Left lung (tissue), 10 donors: ENCODE data around the gene AP1M1. TPM values are rescaled to one million over a fixed set of nuclear protein-coding genes. Genes with fewer than 3 reads are reported as not detected.

ENCODE experiments used
- ATAC-seq: fragments of 200-7000 bp; cut with Tn5 transposase; one replicate; pipeline ENCODE4 v1.9.1; 2020; ENCODE audit warnings: moderate library complexity
- DNase-seq, 4 donors: peaks; one replicate each; pipeline ENCODE4 v3.0.0-alpha.2; 2013 to 2020
- H3K27ac ChIP-seq, 2 donors: fragments of 200-600 bp; sonication (generic) in 1 of 2; one replicate each; pipeline versions ENCODE4 v1.5.0 to v1.8.0; 2020 to 2021
- H3K27me3 ChIP-seq, 2 donors: fragments of 200-600 bp; sonication (generic) in 1 of 2; one replicate each; pipeline versions ENCODE4 v1.5.0 to v1.8.0; 2020 to 2021
- H3K36me3 ChIP-seq, 2 donors: fragments of 200-600 bp; sonication (generic) in 1 of 2; one replicate each; pipeline versions ENCODE4 v1.5.0 to v1.8.0; 2020 to 2021
- H3K4me1 ChIP-seq, 2 donors: fragments of 200-600 bp; one replicate each; pipeline ENCODE4 v1.8.0; 2021
- H3K4me3 ChIP-seq, 2 donors: fragments of 200-600 bp; sonication (generic) in 1 of 2; one replicate each; pipeline versions ENCODE4 v1.5.0 to v1.8.0; 2020 to 2021; ENCODE audit warnings: mild to moderate bottlenecking in 1 of 2
- H3K9me3 ChIP-seq, 2 donors: fragments of 200-600 bp; sonication (generic) in 1 of 2; one replicate each; pipeline versions ENCODE4 v1.5.0 to v1.8.0; 2020 to 2021
- intact Hi-C, 2 donors: fragments of 100-400 bp; cut with DNase I; formaldehyde crosslinking; loops; one replicate each; pipeline versions ENCODE4 v1.11.2 to v1.14.2; 2022
- polyA plus RNA-seq, 6 donors: library from polyadenylated mRNA; unstranded; fragments of 120-200 nt; gene quantifications; one replicate each; pipeline ENCODE4 v1.2.1, GENCODE V29; 2013; ENCODE audit not compliant: insufficient read length in 6 of 6
- total RNA-seq, 2 donors: library from RNA; stranded (reverse); fragmentation: NEBNext Ultra II Directional; extraction: Animal tissue kit (Norgen Biotek cat#: 25700); gene quantifications; one replicate each; pipeline ENCODE4 v1.2.1, GENCODE V29; 2021
- TF ChIP-seq, protein P1 (sequence below), 2 donors: fragments of 200-600 bp; sonication (generic) in 1 of 2; IDR thresholded peaks; one replicate each; pipeline versions ENCODE4 v1.5.0 to v1.8.0; 2021; ENCODE audit warnings: antibody characterized with exemption in 2 of 2
- donor health status: DM: no; HTN: yes; CAD: no.
- donor health status: DM: no; HTN: no; CAD: no.

Gene AP1M1
- total and polyA plus RNA-seq, 8 donors, result 51.2 to 73.9 (median 57.0) TPM

DNA sequence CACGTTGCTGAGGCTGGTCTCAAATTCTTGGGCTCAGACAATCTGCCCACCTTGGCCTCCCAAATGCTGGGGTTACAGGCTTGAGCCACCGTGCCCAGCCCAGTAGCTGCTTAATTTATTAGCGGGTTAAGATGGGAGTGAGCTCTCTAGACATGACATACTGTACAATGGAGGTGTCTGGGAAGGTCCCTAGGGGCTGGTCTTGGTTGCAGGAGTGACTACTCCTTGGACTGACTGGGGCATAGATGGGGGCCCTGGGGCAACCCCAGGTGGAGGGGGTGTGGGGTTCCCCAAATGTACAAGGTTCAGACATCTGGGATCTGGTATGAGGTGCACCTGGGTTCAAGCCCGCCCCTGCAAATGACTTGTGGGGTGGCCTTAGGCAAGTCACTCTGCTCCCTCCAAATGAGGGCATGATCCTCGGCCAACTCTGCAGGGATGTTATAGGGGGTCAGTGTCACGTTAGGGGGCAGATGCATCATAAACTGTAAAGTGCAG, 37.2 kb upstream of the AP1M1 start:
- intact Hi-C loops, result no loop called here
- no peak for ATAC-seq
- TF ChIP-seq, protein P1, sequence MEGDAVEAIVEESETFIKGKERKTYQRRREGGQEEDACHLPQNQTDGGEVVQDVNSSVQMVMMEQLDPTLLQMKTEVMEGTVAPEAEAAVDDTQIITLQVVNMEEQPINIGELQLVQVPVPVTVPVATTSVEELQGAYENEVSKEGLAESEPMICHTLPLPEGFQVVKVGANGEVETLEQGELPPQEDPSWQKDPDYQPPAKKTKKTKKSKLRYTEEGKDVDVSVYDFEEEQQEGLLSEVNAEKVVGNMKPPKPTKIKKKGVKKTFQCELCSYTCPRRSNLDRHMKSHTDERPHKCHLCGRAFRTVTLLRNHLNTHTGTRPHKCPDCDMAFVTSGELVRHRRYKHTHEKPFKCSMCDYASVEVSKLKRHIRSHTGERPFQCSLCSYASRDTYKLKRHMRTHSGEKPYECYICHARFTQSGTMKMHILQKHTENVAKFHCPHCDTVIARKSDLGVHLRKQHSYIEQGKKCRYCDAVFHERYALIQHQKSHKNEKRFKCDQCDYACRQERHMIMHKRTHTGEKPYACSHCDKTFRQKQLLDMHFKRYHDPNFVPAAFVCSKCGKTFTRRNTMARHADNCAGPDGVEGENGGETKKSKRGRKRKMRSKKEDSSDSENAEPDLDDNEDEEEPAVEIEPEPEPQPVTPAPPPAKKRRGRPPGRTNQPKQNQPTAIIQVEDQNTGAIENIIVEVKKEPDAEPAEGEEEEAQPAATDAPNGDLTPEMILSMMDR (IDR thresholded peaks at IDR 0.05), result no peak
- peaks cover 0 to 22% of the 10 kb centered on the region in 2 donors for H3K36me3 ChIP-seq
- H3K4me3 ChIP-seq, result no peak overlapping the region
- no peaks in the 10 kb centered on the region for H3K27me3 ChIP-seq
- H3K27ac ChIP-seq, result no peak overlapping the region
- H3K4me1 ChIP-seq, result peaks cover 0 to 14% of the 10 kb centered on the region in 2 donors
- no peaks in the 10 kb centered on the region for H3K9me3 ChIP-seq
- no peak for DNase-seq

GRCh38 chr19:16160943-16161560, 36.7 kb upstream of the AP1M1 start:
- Histone ChIP-seq H3K36me3 (peaks cover 0 to 16% of the 10 kb centered on the region in 2 donors), H3K27me3 (no peaks in the 10 kb centered on the region), H3K9me3 (no peaks in the 10 kb centered on the region), H3K27ac (no peak overlapping the region), H3K4me1 (peaks cover 0 to 14% of the 10 kb centered on the region in 2 donors), H3K4me3 (no peak overlapping the region)
- intact Hi-C loops, result no loop called here
- TF ChIP-seq, protein P1 (IDR thresholded peaks at IDR 0.05), result no peak
- ATAC-seq (no peak), DNase-seq (no peak)

DNA sequence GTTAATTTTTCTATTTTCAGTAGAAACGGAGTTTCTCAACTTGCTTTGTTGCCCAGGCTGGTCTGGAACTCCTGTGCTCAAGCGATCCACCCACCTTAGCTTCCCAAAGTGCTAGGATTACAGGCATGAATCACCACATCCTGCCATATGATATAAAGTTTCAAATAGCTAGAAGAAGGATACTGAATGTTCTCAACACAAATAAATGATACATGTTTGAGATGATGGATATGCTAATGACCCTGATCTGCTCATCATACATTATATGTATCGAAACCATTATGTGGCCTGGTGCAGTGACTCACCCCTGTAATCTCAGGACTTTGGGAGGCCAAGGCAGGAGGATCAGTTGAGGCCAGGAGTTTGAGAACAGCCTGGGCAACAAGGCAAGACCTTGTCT, 35.9 kb upstream of the AP1M1 start:
- no peak for DNase-seq
- H3K27ac ChIP-seq, result no peak overlapping the region
- H3K4me1 ChIP-seq, result peaks cover 0 to 14% of the 10 kb centered on the region in 2 donors
- no peak overlapping the region for H3K4me3 ChIP-seq
- intact Hi-C loops, result no loop called here
- TF ChIP-seq, protein P1 (IDR thresholded peaks at IDR 0.05), result no peak
- H3K9me3 ChIP-seq, result no peaks in the 10 kb centered on the region
- peaks cover 0 to 9% of the 10 kb centered on the region in 2 donors for H3K36me3 ChIP-seq
- no peak for ATAC-seq
- no peaks in the 10 kb centered on the region for H3K27me3 ChIP-seq

- no peaks in the 10 kb centered on the region for H3K9me3 ChIP-seq
- H3K27me3 ChIP-seq, result no peaks in the 10 kb centered on the region
- H3K27ac ChIP-seq, result no peak overlapping the region
- no peaks in the 10 kb centered on the region for H3K36me3 ChIP-seq
- H3K4me1 ChIP-seq, result peaks cover 0 to 8% of the 10 kb centered on the region in 2 donors
- DNase-seq (no peak), ATAC-seq (no peak)
- intact Hi-C loops, result no loop called here
- TF ChIP-seq, protein P1 (IDR thresholded peaks at IDR 0.05), result no peak
- no peak overlapping the region for H3K4me3 ChIP-seq
These were observed 33.4 kb upstream of the AP1M1 start for GRCh38 chr19:16164222-16164890.

GRCh38 chr19:16166417-16166816, 31.3 kb upstream of the AP1M1 start:
- H3K4me3 ChIP-seq, result no peak overlapping the region
- TF ChIP-seq, protein P1 (IDR thresholded peaks at IDR 0.05), result no peak
- H3K36me3 ChIP-seq, result no peaks in the 10 kb centered on the region
- no peak overlapping the region for H3K27ac ChIP-seq
- peaks cover 0 to 7% of the 10 kb centered on the region in 2 donors for H3K4me1 ChIP-seq
- no peak for DNase-seq
- no peaks in the 10 kb centered on the region for H3K27me3 ChIP-seq
- no peak for ATAC-seq
- intact Hi-C loops, result no loop called here
- no peaks in the 10 kb centered on the region for H3K9me3 ChIP-seq
